HL-60 (cell line): Measurements from ENCODE around the gene RGL1.

Experiments used
- CTCF ChIP-seq: IDR thresholded peaks from one replicate; pipeline ENCODE4 v1.5.1; 2011; ENCODE audit warnings: low read length, control low read depth, inconsistent platforms; ENCODE audit not compliant: insufficient read depth
- POLR2AphosphoS5 ChIP-seq: IDR thresholded peaks from 2 replicates; pipeline ENCODE4 v1.6.1; 2012; ENCODE audit warnings: low read depth
- REST ChIP-seq: IDR thresholded peaks from 2 replicates; pipeline ENCODE4 v1.6.1; 2012; ENCODE audit warnings: low read depth; ENCODE audit not compliant: insufficient replicate concordance

- TF ChIP-seq CTCF, result no peak
- TF ChIP-seq POLR2AphosphoS5, result no peak
- TF ChIP-seq REST, result no peak
These were observed 39.9 kb upstream of the RGL1 start for GRCh38 chr1:183764981-183765380.
